Left kidney (tissue), 2 donors: Measurements from ENCODE around the gene RAD9A. TPM values are rescaled to one million over a fixed set of nuclear protein-coding genes. Genes with fewer than 3 reads are reported as not detected.
"Not testable (repeated sequence)": the region's sequence is repeated elsewhere in the genome, so short reads cannot be mapped to it uniquely, and the experiment has no call there.

Experiments
- DNase-seq: peaks from one replicate; pipeline ENCODE4 v3.0.0-alpha.2; 2013
- polyA plus RNA-seq: library from polyadenylated mRNA; unstranded; fragments of 120-200 nt; gene quantifications from one replicate; pipeline ENCODE4 v1.2.1, GENCODE V29; 2013; ENCODE audit not compliant: insufficient read length

The RAD9A gene
- polyA plus RNA-seq, 1 donor, result 29.6 TPM

- no peak for DNase-seq
Observed at GRCh38 chr11:67396587-67397389, 5.0 kb downstream of the RAD9A start.

DNA sequence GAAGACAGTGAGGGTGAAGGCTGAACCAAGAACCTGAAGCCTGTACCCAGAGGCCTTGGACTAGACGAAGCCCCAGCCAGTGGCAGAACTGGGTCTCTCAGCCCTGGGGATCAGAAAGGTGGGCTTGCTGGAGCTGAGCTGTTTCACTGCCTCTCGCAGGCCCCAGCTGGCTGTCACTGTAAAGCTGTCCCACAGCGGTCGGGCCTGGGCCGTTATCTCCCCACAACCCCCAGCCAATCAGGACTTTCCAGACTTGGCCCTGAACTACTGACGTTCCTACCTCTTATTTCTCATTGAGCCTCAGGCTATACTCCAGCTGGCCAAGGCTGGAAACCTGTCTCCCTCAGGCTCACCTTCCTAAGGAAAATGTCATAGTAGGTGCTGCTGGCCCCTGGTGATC is 5.8 kb downstream of the RAD9A start:
- DNase-seq, result no peak

GRCh38 chr11:67397986-67398660 is 6.3 kb downstream of the RAD9A start:
- DNase-seq, result no peak

GRCh38 chr11:67398661-67399563 is 7.1 kb downstream of the RAD9A start:
- no peak for DNase-seq

- DNase-seq, result no peak
Observed at GRCh38 chr11:67400251-67400941, 8.6 kb downstream of the RAD9A start.

DNA sequence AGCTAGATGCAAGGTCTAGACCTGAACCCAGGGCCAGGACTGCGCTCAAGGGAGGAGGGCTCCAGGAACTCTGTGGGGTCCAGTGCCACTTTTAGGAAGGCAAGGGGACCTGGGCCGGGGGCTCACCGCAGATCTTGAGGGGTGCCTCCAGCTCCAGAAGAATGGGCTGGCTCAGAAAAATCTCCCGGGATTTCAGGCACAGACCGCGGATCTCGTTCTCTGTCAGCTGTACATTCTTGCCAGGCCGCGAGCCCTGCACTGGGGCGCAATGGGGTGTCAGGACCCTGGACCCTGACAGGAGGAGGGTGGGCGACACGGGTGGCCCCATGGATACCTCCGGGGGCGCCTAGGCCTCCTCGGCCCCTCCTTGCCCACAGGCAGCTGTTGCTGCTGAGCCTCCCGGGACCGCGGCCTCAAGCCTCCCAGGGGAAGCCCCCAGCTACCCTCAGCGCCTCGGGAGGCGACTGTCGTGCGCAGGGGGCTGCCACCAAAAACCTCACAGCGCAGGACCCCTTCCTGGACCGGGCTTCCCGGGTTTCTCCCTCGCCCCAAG is 9.2 kb downstream of the RAD9A start:
- no peak for DNase-seq

DNA sequence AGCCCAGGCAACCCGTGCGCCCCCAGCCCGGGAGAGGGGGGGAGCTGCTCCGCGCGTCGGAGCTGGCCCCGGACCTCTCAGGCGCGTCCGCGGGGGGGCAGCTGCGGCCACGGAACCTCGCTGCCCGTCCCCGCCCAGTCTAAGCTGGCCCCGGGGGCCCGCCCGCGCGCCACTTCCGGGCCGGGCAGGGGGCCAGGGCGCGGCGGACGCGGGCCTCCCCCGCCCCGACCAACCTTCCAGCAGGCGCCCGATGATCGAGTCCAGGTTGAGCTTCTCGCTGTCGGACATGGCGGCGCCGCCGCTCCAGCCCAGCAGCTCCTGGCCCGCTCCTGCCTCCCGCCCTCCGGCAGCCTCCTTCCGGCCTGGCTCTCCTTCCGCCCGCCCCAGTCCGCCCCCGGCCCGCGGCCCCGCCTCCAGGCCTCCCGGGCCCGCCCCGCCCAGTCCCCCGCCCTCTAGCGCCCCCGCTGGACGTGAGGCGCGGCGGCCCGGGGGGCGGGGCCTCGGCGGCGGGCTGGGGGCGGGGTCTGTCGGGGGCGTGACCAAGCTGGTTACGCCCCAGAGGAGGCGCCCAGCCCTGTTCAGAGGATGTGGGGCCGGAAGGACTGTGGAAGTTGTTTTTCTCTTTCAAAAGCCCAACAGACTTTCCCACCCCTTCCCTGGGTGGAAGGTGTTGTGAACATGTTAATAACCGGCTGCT is 9.9 kb downstream of the RAD9A start, which contains the start of gene PPP1CA:
TSS of gene PPP1CA (minus strand) at position 364 of the 697 bp plus-strand sequence. CDS start at position 288, 76 bp downstream.
- DNase-seq, result peak; percentile 86

DNA sequence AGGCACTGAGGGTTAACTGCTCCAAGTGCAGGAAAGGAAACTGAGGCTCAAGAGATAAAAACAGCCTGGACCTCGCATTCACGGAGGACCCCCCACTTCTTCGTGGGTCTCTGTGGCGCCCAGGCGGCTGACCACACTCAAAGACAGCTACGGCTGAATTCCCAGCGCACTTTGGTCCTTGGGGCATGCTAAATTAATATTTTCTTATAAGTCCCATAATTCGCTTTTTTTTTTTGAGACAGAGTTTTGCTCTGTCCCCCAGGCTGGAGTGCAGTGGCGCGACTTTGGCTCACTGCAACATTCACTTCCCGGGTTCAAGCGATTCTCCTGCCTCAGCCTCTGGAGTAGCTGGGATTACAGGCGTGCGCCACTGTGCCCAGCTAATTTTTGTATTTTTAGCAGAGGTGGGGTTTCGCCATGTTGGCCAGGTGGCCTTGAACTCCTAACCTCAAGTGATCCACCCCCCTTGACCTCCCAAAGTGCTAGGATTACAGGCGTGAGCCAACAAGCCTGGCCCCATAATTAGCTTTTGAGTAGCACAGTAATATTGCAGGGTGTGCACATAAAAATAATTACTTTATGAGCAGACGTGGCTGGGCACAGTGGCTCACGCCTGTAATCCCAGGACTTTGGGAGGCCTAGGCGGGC is 10.5 kb downstream of the RAD9A start:
- not testable (repeated sequence) for DNase-seq

DNA sequence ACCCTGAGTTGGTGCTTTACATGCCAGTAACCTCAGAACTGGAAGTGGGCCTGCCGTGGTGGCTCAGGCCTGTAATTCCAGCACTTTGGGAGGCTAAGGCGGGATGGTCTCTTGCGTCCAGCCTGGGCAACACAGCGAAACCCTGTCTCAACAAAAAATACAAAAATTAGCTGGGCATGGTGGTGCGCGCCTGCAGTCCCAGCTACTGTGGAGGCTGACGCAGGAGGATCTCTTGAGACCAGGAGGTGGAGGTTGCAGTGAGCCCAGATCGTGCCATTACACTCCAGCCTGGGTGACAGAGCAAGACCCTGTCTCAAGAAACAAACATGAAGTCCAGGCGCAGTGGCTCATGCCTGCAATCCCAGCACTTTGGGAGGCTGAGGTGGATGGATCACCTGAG is 11.3 kb downstream of the RAD9A start:
- DNase-seq, result not testable (repeated sequence)

DNA sequence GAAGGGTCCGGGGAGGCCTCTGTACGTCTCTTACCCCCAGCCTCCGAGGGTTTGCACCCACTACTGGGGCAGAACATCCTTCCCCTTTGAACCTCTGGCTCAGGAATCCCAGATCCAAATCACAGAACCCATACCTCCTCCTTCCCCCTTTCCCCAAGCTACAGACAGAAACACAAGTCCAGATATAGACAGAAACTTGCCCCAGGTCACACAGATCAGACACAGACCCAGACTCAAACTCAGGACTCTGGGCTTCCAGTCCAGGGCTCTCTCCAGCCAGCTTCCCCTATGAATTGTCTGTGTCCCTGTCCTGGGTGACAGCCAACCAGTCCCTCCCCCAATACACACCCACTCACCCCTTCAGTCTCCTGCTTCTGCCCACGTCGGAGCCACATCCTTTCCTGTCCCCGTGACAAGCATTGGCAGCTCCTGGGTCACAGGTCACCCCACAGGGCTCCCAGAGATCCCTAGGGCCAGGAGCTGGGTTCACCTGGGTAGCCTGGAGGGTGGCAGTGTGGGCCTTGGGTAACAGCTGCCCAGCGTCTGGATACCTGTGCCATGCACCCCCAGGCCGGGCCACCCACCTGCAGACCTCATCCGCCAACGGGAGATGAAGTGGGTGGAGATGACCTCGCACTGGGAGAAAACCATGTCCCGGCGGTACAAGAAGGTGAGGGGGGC is 12.9 kb downstream of the RAD9A start:
- DNase-seq, result no peak

DNA sequence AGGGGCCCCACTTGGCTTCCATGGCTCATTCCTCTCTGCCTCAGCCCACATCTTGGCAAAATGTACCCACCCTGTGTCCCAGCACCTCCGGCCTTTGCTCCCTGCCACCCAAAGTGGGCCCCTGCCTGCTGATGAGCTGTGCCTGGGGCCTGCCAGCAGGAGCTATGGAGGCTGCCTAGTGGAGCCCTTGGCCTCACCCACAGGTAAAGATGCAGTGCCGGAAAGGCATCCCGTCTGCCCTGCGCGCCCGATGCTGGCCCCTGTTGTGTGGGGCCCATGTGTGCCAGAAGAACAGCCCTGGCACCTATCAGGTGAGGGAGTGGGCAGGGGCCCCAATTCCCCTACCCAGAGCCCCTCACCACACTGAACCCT is 13.4 kb downstream of the RAD9A start:
- DNase-seq, result no peak

- DNase-seq, result no peak
Observed at GRCh38 chr11:67405688-67406339, 14.0 kb downstream of the RAD9A start.

GRCh38 chr11:67406420-67406968 is 14.7 kb downstream of the RAD9A start:
- DNase-seq, result no peak

DNA sequence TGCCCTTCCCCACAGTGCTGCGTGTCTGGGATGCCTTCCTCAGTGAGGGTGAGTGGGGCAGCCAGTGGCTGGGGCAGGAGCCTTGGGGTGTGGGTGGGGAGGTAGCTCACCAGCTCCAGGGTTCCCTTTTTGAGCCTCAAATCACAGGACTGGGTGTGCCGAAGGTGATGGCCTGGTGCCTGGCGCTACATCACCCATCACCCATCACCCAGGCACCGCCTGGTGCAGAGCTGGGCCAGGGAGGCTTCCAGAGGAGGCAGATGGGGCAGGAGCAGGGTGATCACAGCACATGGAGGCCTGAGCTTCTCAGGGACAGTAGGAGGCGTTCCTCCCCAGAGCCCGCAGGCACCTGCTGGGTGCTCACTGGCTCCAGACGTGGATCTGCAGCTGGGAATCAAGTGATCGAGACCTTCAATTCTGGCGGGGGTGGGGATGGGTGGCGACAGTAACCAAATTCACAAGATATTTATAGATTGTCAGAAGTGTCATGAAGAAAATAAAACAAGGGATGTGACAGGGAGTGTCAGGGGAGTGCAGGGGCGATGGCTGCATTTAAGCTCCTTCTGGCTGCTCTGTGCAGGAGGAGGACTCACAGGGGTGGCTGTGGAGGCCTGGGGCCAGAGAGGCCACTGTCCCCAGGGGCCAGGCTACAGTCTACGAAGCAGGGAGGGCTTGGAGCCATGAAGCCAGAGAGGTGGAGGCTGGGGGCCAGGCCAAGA is 15.3 kb downstream of the RAD9A start:
- DNase-seq, result no peak

DNA sequence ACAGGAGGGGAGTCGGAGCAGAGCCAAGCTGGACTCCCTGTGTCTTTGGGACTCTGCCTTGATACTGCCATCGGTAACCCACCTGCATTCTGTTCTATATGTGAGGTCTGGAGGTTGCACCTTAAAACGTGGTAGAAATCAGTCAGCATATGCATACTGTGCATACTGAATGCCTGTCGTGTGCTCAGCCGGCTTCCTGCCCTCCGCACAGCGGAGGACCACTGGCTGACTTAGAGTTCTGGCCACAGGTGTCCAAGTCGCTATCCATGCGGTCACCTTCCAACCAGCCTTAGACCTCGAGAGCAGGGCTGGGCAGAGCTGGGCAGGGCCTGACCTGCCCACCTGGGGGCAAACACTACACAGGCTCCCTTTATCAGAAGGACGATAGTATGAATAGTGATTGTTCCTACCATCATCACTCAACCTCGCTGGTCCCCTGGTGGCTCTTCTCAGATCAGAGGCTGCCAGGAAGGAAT is 15.9 kb downstream of the RAD9A start:
- DNase-seq, result no peak

GRCh38 chr11:67408437-67409200 is 16.8 kb downstream of the RAD9A start:
- no peak for DNase-seq

DNA sequence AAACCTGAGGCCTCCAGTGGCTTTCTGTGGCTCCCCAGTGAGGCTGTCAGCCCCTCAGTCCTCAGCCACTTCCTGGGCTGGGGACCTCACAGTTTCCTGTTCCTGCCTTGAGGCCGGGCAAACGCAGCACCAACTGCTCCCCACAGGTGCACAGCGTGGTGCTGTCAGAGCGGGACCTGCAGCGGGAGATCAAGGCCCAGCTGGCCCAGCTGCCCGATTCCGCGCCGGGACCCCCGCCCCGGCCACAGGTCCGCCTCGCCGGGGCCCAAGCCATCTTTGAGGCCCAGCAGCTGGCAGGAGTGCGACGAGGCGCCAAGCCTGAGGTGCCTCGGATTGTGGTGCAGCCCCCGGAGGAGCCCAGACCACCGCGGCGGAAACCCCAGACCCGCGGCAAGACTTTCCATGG is 17.5 kb downstream of the RAD9A start:
- DNase-seq, result no peak
